DMS 273 (cell line): ENCODE results near the gene CCDC61.

Experiments used
- DNase-seq: peaks from one replicate; lab custom pipeline; 2025; ENCODE audit not compliant: unreplicated experiment; lab: John Stamatoyannopoulos, UW

CCDC61 gene

DNA sequence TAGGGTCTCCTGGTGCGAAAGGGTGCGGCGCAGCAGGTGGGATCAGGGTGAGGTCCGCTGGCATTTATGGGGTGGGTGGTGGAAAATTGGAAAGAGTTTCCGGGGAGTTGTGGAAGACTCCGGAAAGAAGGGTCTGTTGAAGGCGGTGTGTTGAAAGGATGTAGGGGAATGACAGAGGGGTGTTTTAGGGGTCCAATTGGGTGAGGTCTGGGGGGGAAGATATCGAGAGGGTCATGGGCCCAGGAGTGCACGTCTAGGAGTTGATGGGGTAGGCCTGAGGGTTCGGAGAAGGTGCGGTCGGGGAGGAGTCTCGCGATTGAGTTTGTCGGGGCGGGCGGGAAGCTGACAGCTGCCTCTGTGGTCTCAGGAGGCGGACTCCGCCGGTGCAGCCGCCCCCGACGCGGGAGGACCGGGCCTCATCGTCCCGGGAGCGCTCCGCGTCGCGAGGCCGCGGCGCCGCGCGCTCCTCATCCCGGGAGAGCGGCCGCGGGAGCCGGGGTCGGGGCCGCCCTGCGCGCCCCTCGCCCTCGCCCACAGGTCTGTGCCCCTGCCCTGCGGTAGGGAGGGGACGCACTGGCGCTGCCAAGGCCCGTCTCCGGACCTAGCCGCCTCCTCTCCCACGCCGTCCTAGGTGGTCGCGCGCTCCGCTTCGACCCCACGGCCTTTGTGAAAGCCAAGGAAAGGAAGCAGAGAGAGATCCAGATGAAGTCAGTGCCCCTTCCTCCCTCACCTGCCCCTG, 20.6 kb downstream of the CCDC61 start:
- peak; percentile 68 for DNase-seq

DNA sequence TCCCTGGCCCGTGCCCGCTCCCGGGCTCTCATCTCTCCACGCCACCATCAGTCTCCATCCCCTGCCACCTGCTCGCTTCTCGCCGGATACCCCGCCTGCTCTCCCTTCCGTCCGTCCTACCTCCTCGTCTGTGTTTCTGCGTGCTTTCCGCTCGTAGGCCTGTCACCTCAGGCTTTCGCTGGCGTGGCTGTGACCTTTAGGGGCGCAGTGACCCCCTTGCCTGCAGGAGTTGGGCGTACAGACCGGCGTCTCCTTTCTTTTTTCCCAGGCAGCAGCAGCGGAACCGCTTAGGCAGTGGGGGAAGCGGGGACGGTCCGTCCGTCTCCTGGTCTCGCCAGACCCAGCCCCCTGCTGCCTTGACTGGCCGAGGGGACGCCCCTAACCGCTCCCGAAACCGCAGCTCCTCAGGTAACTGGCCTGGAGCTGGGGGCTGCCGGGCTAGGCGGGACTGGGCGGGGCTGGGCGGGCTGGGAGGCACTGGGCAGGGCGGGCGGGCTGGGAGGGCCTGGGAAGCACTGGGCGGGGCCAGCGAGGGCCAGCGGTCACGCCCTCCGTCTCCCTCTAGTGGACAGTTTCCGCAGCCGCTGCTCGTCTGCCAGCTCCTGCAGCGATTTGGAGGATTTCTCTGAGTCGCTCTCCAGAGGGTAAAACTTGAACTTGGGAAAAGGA, 21.3 kb downstream of the CCDC61 start:
- peak; percentile 90 for DNase-seq

- no peak for DNase-seq
These were observed 21.8 kb downstream of the CCDC61 start for GRCh38 chr19:46017095-46017429.

GRCh38 chr19:46017874-46018675, 22.8 kb downstream of the CCDC61 start:
- DNase-seq, result no peak

DNA sequence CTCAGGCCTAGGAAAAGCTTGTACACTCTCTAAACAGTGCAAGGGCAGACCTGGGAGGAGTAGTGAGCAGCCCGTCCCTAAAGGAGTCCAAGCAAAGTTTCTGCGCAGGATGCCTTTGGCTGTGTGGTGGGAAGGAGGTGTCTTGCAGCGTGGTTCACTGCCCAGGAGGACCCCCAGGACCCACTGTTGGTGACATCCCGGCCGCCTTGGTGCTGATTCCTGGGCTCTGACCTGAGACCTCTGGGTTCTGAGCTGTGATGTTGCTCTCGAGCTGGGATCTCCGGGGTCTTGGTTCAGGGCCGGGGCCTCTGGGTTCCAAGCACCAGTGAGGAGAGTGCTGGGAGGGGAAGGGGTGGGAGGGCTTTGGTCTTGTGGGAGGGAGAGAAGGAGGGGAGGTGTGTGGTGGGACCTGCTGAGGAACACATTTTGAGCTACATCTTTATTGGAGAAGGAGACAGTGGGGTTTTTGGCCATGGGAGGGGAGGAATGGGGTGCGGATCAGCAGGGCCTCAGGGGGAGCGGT, 23.5 kb downstream of the CCDC61 start:
- no peak for DNase-seq

GRCh38 chr19:46019270-46019669, 24.0 kb downstream of the CCDC61 start:
- no peak for DNase-seq

- no peak for DNase-seq
These were observed 25.5 kb downstream of the CCDC61 start for GRCh38 chr19:46020819-46021125.

GRCh38 chr19:46021531-46022041, 26.3 kb downstream of the CCDC61 start:
- peak; percentile 57 for DNase-seq

DNA sequence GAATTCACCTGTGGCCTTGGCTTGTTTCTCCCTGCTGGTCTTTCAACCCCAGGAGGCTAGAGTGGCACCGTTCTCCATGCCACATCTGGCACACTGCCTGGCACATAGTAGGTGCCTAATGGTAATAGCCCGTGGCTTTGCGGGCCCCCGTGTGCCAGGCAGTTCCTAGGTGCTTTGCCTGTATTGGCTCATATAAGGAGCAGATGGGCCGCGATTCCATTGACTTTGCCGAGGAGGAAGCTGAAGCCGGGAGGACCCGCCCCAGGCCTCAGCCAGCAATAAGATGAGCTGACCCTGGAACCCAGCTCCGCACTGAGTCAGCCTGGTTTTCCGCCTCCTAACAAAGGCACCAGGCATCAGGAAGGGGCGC, 26.8 kb downstream of the CCDC61 start:
- DNase-seq, result peak; percentile 38

GRCh38 chr19:46022431-46023310, 27.4 kb downstream of the CCDC61 start, which contains the start of gene PGLYRP1:
Gene PGLYRP1, minus strand, starts transcription at chr19:46023053. Its CDS starts 32 bp downstream, at chr19:46023021.
- DNase-seq, result no peak

GRCh38 chr19:46023311-46023779, 28.1 kb downstream of the CCDC61 start:
- DNase-seq, result no peak

GRCh38 chr19:46025835-46026234, 30.6 kb downstream of the CCDC61 start:
- DNase-seq, result no peak

GRCh38 chr19:46030812-46031550, 35.7 kb downstream of the CCDC61 start:
- DNase-seq, result peak; percentile 53

GRCh38 chr19:46031781-46032596, 36.7 kb downstream of the CCDC61 start:
- DNase-seq, result peak; percentile 40

DNA sequence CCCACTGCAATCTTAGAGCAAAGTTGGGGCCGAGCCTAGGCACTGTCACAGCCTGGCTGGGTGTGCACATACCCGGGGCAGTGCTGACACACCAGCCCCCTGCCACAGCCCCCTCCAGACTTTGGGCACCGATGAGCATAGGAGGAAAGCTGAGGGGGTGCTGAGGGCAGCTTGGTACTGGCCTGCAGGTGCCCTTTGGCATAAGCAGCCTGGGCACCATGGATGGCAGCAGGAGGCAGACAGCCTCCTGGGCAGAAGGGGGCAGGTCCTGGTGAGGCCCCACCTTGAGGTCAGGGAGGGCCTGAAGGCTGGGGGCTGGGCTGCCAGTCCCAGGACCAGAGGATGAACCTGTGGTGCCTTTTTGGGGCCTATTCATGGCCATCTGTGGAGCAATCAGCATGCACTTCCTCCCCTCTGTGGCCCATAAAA, 37.3 kb downstream of the CCDC61 start:
- no peak for DNase-seq

DNA sequence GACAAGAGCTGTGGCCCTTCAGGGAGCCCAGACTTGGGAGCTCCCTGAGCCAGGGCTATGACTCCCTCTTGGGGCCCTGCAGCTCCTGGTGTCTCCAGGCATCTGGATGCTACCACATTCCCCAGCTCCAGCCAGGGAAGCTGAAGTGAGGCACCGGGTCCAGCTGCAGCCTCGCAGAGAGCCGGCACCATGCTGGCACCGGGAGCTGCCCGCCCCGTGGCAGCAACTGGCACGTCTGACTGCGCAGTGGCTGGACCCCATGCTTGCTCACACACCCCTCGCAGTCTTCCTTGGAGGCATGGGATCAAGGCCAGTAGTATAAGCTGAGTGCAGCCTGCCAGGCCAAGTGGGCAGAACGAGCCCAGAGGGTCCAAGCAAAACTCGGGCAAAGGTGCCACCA, 38.1 kb downstream of the CCDC61 start:
- no peak for DNase-seq

- DNase-seq, result no peak
These were observed 40.3 kb downstream of the CCDC61 start for GRCh38 chr19:46035546-46035945.

DNA sequence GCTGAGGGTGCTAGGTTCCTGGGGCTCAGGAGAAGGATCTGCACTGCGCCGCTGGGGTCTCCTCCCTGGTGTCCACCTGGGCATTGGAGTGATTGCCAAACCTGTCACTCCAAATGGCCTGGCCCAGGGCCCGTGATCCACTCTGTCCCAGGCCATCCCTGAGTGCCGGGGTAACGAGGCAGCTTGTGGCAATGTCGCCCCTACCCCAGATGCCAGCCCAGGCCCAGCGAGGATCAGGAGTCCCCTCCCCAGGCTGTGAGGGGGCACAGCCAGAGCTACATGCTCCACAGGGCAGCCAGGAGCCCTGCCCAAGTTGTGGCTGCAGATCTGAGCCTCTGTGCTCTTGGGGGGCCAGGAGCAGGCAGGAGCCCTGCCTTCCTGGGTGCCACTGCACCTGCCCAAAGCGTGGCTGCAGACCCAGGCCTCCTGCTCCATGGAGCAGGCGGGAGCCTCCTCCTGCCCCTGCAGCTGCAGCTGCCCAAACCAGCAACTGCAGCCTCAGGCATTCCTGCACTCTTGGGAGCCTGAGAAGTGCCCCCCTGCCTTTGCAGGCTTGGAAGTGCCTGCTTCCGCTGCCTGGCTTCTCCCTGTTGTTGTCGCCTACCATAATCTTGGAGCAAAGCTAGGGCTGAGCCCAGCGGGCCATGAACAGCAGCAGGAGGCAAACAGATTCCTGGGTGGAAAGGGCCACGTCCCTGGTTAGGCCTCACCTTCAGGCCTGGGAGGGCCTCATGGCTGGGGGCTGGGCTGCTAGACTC, 40.9 kb downstream of the CCDC61 start:
- no peak for DNase-seq
